HG03045 (cell line): Measurements from ENCODE around the gene TLDC2.
A peak's percentile ranks its signal among the peaks of the same experiment; 100 is the strongest.

ENCODE experiments used
- ATAC-seq: cut with Tn5 transposase; IDR thresholded peaks from one replicate; pipeline ENCODE4 v1.9.1; 2021; ENCODE audit warnings: mild to moderate bottlenecking, moderate library complexity; ENCODE audit not compliant: unreplicated experiment

Gene TLDC2

DNA sequence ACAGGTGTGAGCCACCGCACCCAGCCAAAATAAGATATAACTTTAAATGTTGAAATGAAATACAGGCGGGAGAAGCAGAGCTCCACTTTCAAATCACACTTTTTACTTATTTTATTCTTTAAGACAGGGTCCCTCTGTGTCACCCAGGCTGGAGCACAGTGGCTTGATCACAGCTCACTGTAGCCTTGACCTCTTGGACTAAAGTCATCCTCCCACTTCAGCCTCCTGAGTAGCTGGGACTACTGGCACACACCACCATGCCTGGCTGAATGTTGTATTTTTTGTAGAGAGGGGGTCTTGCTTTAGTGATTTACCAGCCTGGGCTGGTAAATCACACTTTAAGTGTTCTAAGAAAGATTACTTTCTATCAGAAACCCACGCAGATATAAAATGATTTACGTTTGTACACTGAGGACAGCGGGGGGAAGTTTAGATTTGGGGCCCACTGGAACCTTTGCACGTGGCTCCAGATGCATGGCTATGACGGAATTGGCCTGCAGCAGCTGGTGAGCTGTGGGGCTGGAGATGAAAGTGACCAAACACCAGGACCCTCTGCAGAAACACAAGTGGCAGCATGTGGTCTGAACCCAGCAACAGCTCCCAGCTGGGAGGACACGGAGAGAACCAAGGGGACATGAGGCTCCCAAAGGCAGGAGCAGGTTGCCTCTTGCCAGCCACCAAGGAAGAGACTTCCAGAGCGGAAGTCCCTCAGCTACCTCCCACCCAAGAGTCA lies 26.4 kb upstream of the TLDC2 start:
- no peak for ATAC-seq

DNA sequence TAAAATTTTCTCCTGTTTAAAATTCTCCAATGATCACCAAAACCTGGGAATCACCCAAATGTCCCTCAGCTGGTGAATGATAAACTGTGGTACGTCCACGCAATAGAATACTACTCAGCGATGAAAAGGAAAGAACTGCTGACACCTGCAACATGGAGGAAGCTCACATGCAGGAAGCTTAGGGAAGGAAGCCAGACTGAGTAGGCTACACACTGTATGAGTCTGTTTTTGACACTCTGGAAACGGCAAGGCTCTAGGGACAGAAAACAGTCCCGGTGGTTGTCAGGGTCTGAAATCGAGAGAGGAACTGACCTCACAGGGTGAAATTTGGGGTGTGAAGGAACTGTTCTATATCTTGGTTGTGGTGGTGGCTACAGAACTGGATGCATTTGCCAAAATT lies 25.2 kb upstream of the TLDC2 start:
- ATAC-seq = no peak

GRCh38 chr20:36851490-36851889 lies 24.4 kb upstream of the TLDC2 start:
- ATAC-seq = no peak

- ATAC-seq = no peak
These were observed 23.8 kb upstream of the TLDC2 start for GRCh38 chr20:36852187-36852586.

- no peak for ATAC-seq
These were observed 21.3 kb upstream of the TLDC2 start for GRCh38 chr20:36854348-36855240.

GRCh38 chr20:36855241-36855657 lies 20.7 kb upstream of the TLDC2 start:
- ATAC-seq = no peak

GRCh38 chr20:36856195-36856594 lies 19.7 kb upstream of the TLDC2 start:
- no peak for ATAC-seq

- no peak for ATAC-seq
These were observed 19.0 kb upstream of the TLDC2 start for GRCh38 chr20:36856691-36857635.

GRCh38 chr20:36859282-36859555 lies 16.7 kb upstream of the TLDC2 start:
- no peak for ATAC-seq

GRCh38 chr20:36859700-36860330 lies 16.1 kb upstream of the TLDC2 start:
- no peak for ATAC-seq

- no peak for ATAC-seq
These were observed 15.6 kb upstream of the TLDC2 start for GRCh38 chr20:36860339-36860738.

GRCh38 chr20:36860811-36861624 lies 14.9 kb upstream of the TLDC2 start:
- no peak for ATAC-seq

- ATAC-seq = no peak
These were observed 14.4 kb upstream of the TLDC2 start for GRCh38 chr20:36861625-36861874.

- ATAC-seq = no peak
These were observed 13.8 kb upstream of the TLDC2 start for GRCh38 chr20:36861875-36862801.

DNA sequence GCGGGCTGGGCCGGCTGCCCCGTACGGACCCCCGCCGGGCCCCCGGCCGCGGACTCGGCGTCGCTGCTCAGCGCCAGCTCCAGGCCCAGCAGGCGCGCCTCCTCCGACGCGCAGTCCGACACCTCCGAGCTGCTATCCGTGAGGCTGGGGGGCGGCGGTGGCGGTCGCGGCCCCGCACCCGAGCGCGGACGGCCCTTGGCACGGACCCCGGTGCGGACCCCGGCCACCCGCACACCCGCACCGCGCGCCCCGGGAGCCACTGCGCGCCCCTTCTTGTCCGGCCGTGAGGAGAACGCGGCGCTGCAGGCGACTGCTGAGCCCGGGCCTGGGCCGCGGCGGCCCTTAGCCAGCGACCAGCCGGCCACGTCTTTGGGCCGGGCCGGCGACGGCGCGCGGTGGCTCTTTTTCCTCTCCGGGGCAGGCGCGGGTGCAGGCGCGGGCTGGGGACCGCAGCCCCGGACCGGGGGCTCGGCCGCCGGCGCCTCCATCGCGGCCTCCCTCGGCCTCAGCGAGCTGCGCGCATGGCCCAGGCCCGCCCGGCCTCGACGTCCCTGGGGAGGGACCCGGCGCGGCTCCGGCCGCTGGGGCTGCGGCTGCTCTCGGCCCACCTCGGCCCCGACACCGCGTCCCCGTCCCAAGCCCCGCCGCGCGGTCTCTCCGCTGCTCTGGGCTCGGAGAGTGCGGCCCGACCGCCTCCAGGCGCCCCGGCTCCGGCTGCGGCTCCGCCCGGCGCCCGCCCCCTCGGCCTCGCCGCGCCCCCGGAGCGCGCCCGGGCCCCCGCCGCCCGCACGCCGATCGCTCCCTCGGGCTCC lies 12.9 kb upstream of the TLDC2 start:
- ATAC-seq = peak; percentile 55

- no peak for ATAC-seq
These were observed 10.7 kb upstream of the TLDC2 start for GRCh38 chr20:36865076-36865860.

- ATAC-seq = no peak
These were observed 10.1 kb upstream of the TLDC2 start for GRCh38 chr20:36865861-36866149.

DNA sequence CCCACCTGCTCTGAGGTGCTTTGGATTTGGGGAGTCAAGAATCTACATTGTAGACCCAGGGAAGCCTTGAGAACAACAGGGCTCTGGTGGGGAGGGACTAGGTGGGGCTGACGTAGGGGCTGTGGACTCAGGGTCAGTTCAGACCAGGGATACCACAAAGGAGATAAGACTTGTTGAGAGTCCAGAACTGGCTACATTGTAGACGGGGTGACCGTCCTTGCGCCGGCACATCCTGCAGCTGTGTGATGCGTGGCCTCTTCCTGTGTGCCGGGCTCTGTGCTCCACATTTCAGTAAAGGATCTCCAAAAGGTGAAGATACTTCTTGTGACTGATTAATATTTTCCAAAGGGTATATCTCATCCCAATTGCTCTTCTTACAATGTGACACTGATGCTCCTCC lies 9.8 kb upstream of the TLDC2 start:
- no peak for ATAC-seq
